H1 (cell line): ENCODE measurements around the gene SFTPA1. TPM values are rescaled to one million over a fixed set of nuclear protein-coding genes. Genes with fewer than 3 reads are reported as not detected.

ENCODE experiments used
- CTCF ChIA-PET: fragments of 300-600 bp; sonication (Branson Sonifier 250); formaldehyde crosslinking; loops from one replicate; lab custom pipeline; 2021; ENCODE audit not compliant: partially characterized antibody; lab: Charles Lee
- POLR2A ChIA-PET: fragments of 300-600 bp; sonication (Branson Sonifier 250); formaldehyde crosslinking; loops from one replicate; lab custom pipeline; 2021; ENCODE audit warnings: inconsistent platforms; ENCODE audit not compliant: partially characterized antibody; lab: Charles Lee
- DNase-seq, 2 experiments: peaks; one replicate each; pipeline versions ENCODE4 v3.0.0 to v3.0.0-alpha.2; 2010 to 2022; ENCODE audit warnings: low spot score in 2 of 2, low read depth in 1 of 2, mixed read lengths in 1 of 2
- FAIRE-seq: peaks from 2 replicates; lab custom pipeline; 2011; peaks lifted over from hg19 to GRCh38; lab: Jason Lieb, UNC
- H2AFZ ChIP-seq: 2 replicates; pipeline ENCODE4 v1.8.1; 2012; ENCODE audit warnings: low read length, inconsistent platforms
- H2AK5ac ChIP-seq: 2 replicates; pipeline ENCODE4 v1.6.1; 2013; ENCODE audit warnings: low read depth, low read length
- H2BK120ac ChIP-seq: replicated peaks from 2 replicates; pipeline ENCODE3; 2013; ENCODE audit warnings: low read depth, low read length, inconsistent platforms
- H2BK12ac ChIP-seq: 2 replicates; pipeline ENCODE4 v1.6.1; 2013; ENCODE audit warnings: low read depth, low read length
- H2BK15ac ChIP-seq: 2 replicates; pipeline ENCODE4 v1.6.1; 2013; ENCODE audit warnings: low read length
- H2BK20ac ChIP-seq: 2 replicates; pipeline ENCODE4 v1.6.1; 2013; ENCODE audit warnings: low read length
- H2BK5ac ChIP-seq: 2 replicates; pipeline ENCODE4 v1.6.1; 2013; ENCODE audit warnings: low read depth, low read length
- H3K14ac ChIP-seq: 2 replicates; pipeline ENCODE4 v1.6.1; 2013; ENCODE audit warnings: inconsistent platforms; ENCODE audit not compliant: insufficient read length
- H3K18ac ChIP-seq: 2 replicates; pipeline ENCODE4 v1.6.1; 2013; ENCODE audit warnings: low read length; ENCODE audit errors: extremely low read depth
- H3K23ac ChIP-seq: 2 replicates; pipeline ENCODE4 v1.6.1; 2013; ENCODE audit warnings: inconsistent platforms; ENCODE audit not compliant: insufficient read length
- H3K23me2 ChIP-seq: 2 replicates; pipeline ENCODE4 v1.6.1; 2013; ENCODE audit warnings: low read depth, low read length
- H3K27ac ChIP-seq: 2 replicates; pipeline ENCODE4 v1.6.1; 2011; ENCODE audit warnings: low read depth, low read length, inconsistent platforms
- H3K27me3 ChIP-seq, 4 experiments: replicated peaks in 1 of 4; 1 replicate in 1 of 4; 2 replicates in 3 of 4; pipeline versions ENCODE4 v1.6.1 to v1.8.1; 2011 to 2013; ENCODE audit warnings: low read length in 3 of 4, mild to moderate bottlenecking in 3 of 4, inconsistent platforms in 2 of 4, mixed read lengths in 2 of 4, moderate library complexity in 1 of 4; ENCODE audit not compliant: control insufficient read depth in 3 of 4, insufficient read depth in 3 of 4; ENCODE audit errors: extremely low read depth in 1 of 4
- H3K36me3 ChIP-seq, 4 experiments: 2 replicates each; pipeline versions ENCODE4 v1.6.1 to v1.8.1; 2011 to 2013; ENCODE audit warnings: mild to moderate bottlenecking in 4 of 4, low read length in 3 of 4, moderate library complexity in 2 of 4, control low read depth in 1 of 4, inconsistent platforms in 1 of 4; ENCODE audit not compliant: insufficient read depth in 4 of 4, control insufficient read depth in 2 of 4
- H3K4ac ChIP-seq: replicated peaks from 2 replicates; pipeline ENCODE3; 2013; ENCODE audit warnings: low read length, low read depth, mixed read lengths, inconsistent platforms; ENCODE audit not compliant: insufficient read length
- H3K4me1 ChIP-seq, 4 experiments: replicated peaks in 1 of 4; 1 replicate in 1 of 4; 2 replicates in 3 of 4; pipeline versions ENCODE4 v1.6.1 to v1.8.1; 2011 to 2013; ENCODE audit warnings: low read length in 3 of 4, inconsistent platforms in 2 of 4, mixed read lengths in 1 of 4; ENCODE audit not compliant: insufficient read depth in 4 of 4, control insufficient read depth in 3 of 4
- H3K4me2 ChIP-seq, 2 experiments: 2 replicates each; pipeline versions ENCODE4 v1.6.1 to v1.8.1; 2011 to 2013; ENCODE audit warnings: low read depth in 2 of 2, low read length in 2 of 2, control low read depth in 1 of 2, inconsistent platforms in 1 of 2, mild to moderate bottlenecking in 1 of 2; ENCODE audit not compliant: insufficient read depth in 1 of 2
- H3K4me3 ChIP-seq, 4 experiments: fragments of 200-600, 300-600 bp in 1 of 4; sonication (generic), shearing (Covaris generic), sonication (Bioruptor Twin) in 1 of 4; 2 replicates each; pipeline versions ENCODE4 v1.5.1 to v1.8.1; 2011 to 2016; ENCODE audit warnings: low read length in 4 of 4, low read depth in 3 of 4, control low read depth in 2 of 4, inconsistent platforms in 2 of 4, mild to moderate bottlenecking in 2 of 4, mixed read lengths in 1 of 4, moderate library complexity in 1 of 4; ENCODE audit not compliant: insufficient read depth in 2 of 4; ENCODE audit errors: extremely low read depth in 1 of 4
- H3K56ac ChIP-seq: replicated peaks from 2 replicates; pipeline ENCODE3; 2013; ENCODE audit warnings: low read depth, mild to moderate bottlenecking, mixed read lengths, low read length, inconsistent platforms; ENCODE audit not compliant: insufficient read length
- H3K79me1 ChIP-seq: 2 replicates; pipeline ENCODE4 v1.6.1; 2013; ENCODE audit warnings: low read depth, low read length, control low read depth
- H3K79me2 ChIP-seq, 2 experiments: 2 replicates each; pipeline versions ENCODE4 v1.6.1 to v1.8.1; 2012 to 2013; ENCODE audit warnings: low read length in 2 of 2, mild to moderate bottlenecking in 2 of 2, inconsistent platforms in 1 of 2; ENCODE audit not compliant: insufficient read depth in 2 of 2, control insufficient read depth in 1 of 2
- H3K9ac ChIP-seq, 4 experiments: replicated peaks in 1 of 4; 1 replicate in 1 of 4; 2 replicates in 3 of 4; pipeline versions ENCODE4 v1.6.1 to v1.8.1; 2011 to 2013; ENCODE audit warnings: low read depth in 3 of 4, low read length in 3 of 4, control low read depth in 2 of 4, mild to moderate bottlenecking in 2 of 4, moderate library complexity in 2 of 4, inconsistent platforms in 1 of 4; ENCODE audit errors: extremely low read depth in 1 of 4
- H3K9me3 ChIP-seq, 2 experiments: 2 replicates each; pipeline versions ENCODE4 v1.6.1 to v1.8.1; 2012 to 2013; ENCODE audit warnings: mild to moderate bottlenecking in 2 of 2, moderate library complexity in 2 of 2, control low read depth in 1 of 2, inconsistent platforms in 1 of 2, low read depth in 1 of 2, low read length in 1 of 2, mixed read lengths in 1 of 2; ENCODE audit not compliant: insufficient read depth in 2 of 2
- H4K20me1 ChIP-seq, 2 experiments: replicated peaks in 1 of 2; 2 replicates each; pipeline versions ENCODE3 to v1.8.1; 2011 to 2013; ENCODE audit warnings: inconsistent platforms in 2 of 2, low read length in 2 of 2, mild to moderate bottlenecking in 1 of 2; ENCODE audit not compliant: insufficient read depth in 2 of 2, control insufficient read depth in 1 of 2
- H4K5ac ChIP-seq: 2 replicates; pipeline ENCODE4 v1.6.1; 2013; ENCODE audit warnings: low read length, low read depth, mixed read lengths, inconsistent platforms; ENCODE audit not compliant: insufficient read length
- H4K8ac ChIP-seq: 2 replicates; pipeline ENCODE4 v1.8.0; 2013; ENCODE audit warnings: mild to moderate bottlenecking, moderate library complexity, low read length, inconsistent platforms; ENCODE audit not compliant: insufficient read depth; ENCODE audit errors: extremely low read depth
- H4K91ac ChIP-seq: replicated peaks from 2 replicates; pipeline ENCODE3; 2013; ENCODE audit warnings: low read length, mixed read lengths, inconsistent platforms; ENCODE audit not compliant: insufficient read length
- BACH1 ChIP-seq: IDR thresholded peaks from 2 replicates; pipeline ENCODE4 v1.6.1; 2012; ENCODE audit warnings: low read length, improper control_type of control experiment
- EP300 ChIP-seq, 2 experiments: IDR thresholded peaks; 1 replicate in 1 of 2; 2 replicates in 1 of 2; pipeline ENCODE4 v1.6.1; 2011 to 2012; ENCODE audit warnings: low read depth in 2 of 2, low read length in 2 of 2, mild to moderate bottlenecking in 2 of 2, borderline replicate concordance in 1 of 2, inconsistent platforms in 1 of 2, moderate library complexity in 1 of 2
- JUND ChIP-seq: IDR thresholded peaks from 2 replicates; pipeline ENCODE4 v1.6.1; 2011; ENCODE audit warnings: mild to moderate bottlenecking, improper control_type of control experiment, low read length
- MAFK ChIP-seq: IDR thresholded peaks from 2 replicates; pipeline ENCODE4 v1.6.1; 2012; ENCODE audit warnings: low read depth, mild to moderate bottlenecking, improper control_type of control experiment, low read length
- NANOG ChIP-seq: IDR thresholded peaks from 2 replicates; pipeline ENCODE4 v1.6.1; 2011; ENCODE audit warnings: low read length, low read depth, mild to moderate bottlenecking, inconsistent platforms; ENCODE audit not compliant: insufficient read depth, poor library complexity, severe bottlenecking
- RXRA ChIP-seq: IDR thresholded peaks from 2 replicates; pipeline ENCODE4 v1.6.1; 2011; ENCODE audit warnings: low read depth, mild to moderate bottlenecking, low read length, moderate library complexity; ENCODE audit not compliant: insufficient read depth
- TCF12 ChIP-seq: IDR thresholded peaks from 2 replicates; pipeline ENCODE4 v1.6.1; 2011; ENCODE audit warnings: low read depth, mild to moderate bottlenecking, low read length
- WGBS, 2 experiments: shearing (Covaris generic) in 1 of 2; methylation state at CpG; one replicate each; pipeline versions ENCODE4 v1.1.6 to v1.1.7; 2013 to 2015; ENCODE audit warnings: low lambda C conversion rate in 2 of 2, mixed read lengths in 2 of 2, inconsistent platforms in 1 of 2, low coverage in 1 of 2, missing lambda C conversion rate in 1 of 2; ENCODE audit not compliant: insufficient replicate concordance in 2 of 2, insufficient coverage in 1 of 2, insufficient read length in 1 of 2; ENCODE audit errors: extremely low coverage in 1 of 2, missing lambda C conversion rate in 1 of 2; 5-methylcytosine and 5-hydroxymethylcytosine counted together
- polyA plus RNA-seq, 7 experiments: library from polyadenylated mRNA; depleted of rRNA in 3 of 7; stranded (reverse) in 5 of 7; unstranded in 2 of 7; fragments of >200 nt in 5 of 7; fragments of 200-250 nt in 2 of 7; gene quantifications; 1 replicate in 5 of 7; 2 replicates in 1 of 7; 4 replicates in 1 of 7; pipeline versions ENCODE4 v1.2.1 to v1.2.3, GENCODE V29; 2011 to 2013; ENCODE audit warnings: missing spikeins in 2 of 7, mixed read lengths in 2 of 7
- total RNA-seq: library from RNA; stranded (reverse); fragmentation: NEBNext Ultra II Directional; extraction: Animal tissue kit (Norgen Biotek cat#: 25700); gene quantifications from 2 replicates; pipeline ENCODE4 v1.2.1, GENCODE V29; 2021

SFTPA1 gene
- total and polyA plus RNA-seq, 2 of the 8 experiments (the other 6 are each of a cell fraction or from before 2014, with no cell fraction given): not detected

DNA sequence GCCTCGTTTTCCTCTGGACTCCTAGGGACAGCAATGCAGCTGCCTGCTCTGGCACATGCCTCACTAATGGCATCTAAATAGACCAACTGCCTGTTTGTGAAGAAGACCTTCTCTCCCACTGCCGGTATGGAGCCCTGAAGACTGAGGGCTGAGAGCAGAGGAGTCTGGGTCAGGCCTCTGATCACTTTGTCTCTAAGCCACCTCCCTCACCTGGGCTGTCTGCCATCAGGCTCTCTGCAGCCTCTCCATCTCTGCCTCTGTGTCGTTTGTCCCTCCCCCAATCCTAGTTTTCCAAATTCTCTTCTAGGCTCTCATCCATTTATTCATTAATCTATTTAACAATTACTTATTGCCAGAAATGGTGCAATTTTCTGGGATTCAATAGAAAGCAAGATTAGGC, 15.2 kb upstream of the SFTPA1 start:
- CTCF ChIA-PET: interaction anchor here (1.2 to 2.0 kb wide), 2 partner anchors 13 to 33 kb away, joined by 4 to 5 read pairs; no protein-coding TSS in a partner anchor
- Histone ChIP-seq H2BK15ac (no peak overlapping the region), H3K36me3 (peaks cover 0 to 4% (median 2%) of the 10 kb centered on the region in 4 experiments; a peak in 3 of 8 replicates), H3K79me1 (no peaks in the 10 kb centered on the region), H3K27ac (no peak overlapping the region), H4K8ac (no peak overlapping the region), H3K79me2 (no peaks in the 10 kb centered on the region), H2BK12ac (no peak overlapping the region), H3K4ac (no peak overlapping the region), H2AK5ac (no peak overlapping the region), H3K9me3 (peaks cover 16 to 19% of the 10 kb centered on the region in 2 experiments), H3K56ac (no peak overlapping the region), H3K4me1 (peaks cover 0 to 3% (median under 1%) of the 10 kb centered on the region in 4 experiments; a peak in 1 of 7 replicates), H2AFZ (no peak overlapping the region), H3K27me3 (no peaks in the 10 kb centered on the region), H4K5ac (no peak overlapping the region), H2BK5ac (no peak overlapping the region), H4K20me1 (no peaks in the 10 kb centered on the region), H3K4me2 (no peak overlapping the region), H2BK20ac (no peak overlapping the region), H3K4me3 (no peak overlapping the region), H4K91ac (no peak overlapping the region), H3K9ac (no peak overlapping the region), H3K23me2 (no peaks in the 10 kb centered on the region), H2BK120ac (no peak overlapping the region), H3K14ac (no peak overlapping the region), H3K18ac (no peak overlapping the region), H3K23ac (no peak overlapping the region)
- POLR2A ChIA-PET: no interaction called here
- WGBS, 2 experiments: 56% methylated on average over 3 of the region's 3 CpGs; no CpG with 5 or more reads in 1 of the 2 experiments
- DNase-seq (no peak), FAIRE-seq (no peak)
- TF ChIP-seq MAFK (no peak), JUND (no peak), RXRA (no peak), TCF12 (no peak), NANOG (no peak), BACH1 (no peak), EP300 (IDR thresholded peaks at IDR 0.05; ENCODE audit: borderline replicate concordance in 1 of 2, low read depth in 2 of 2, low read length in 2 of 2) (no peak)
